ENCODE measurements around the gene NCBP1. TPM values are rescaled to one million over a fixed set of nuclear protein-coding genes. Genes with fewer than 3 reads are reported as not detected.
"Not testable (repeated sequence)": the region's sequence is repeated elsewhere in the genome, so short reads cannot be mapped to it uniquely, and the experiment has no call there.

NCBP1 gene
- total RNA-seq = 10 to 100 TPM; 40.7 to 50.8 TPM
- polyA plus RNA-seq = 10 to 100 TPM; 12.5 to 20.0 TPM

- peak within 1 kb of the TSS; percentile 80 to 87 for H3K4me3 ChIP-seq (ENCODE audit: low read length in 2 of 2)
- intact Hi-C loops (cut with micrococcal nuclease) = loop anchor here (1.0 to 5.0 kb wide), 8 partner anchors 64 to 1214 kb away; partner anchors contain the start of genes ANP32B, TRMO, XPA and ZNF367
These were observed at the start of gene NCBP1, which contains the start of gene TSTD2 for GRCh38 chr9:97632985-97633858. TSS of gene NCBP1 (plus strand) at chr9:97633821. CDS start at chr9:97633882, 61 bp downstream. TSS of gene TSTD2 (minus strand) at chr9:97633368. CDS start at chr9:97627562, 5,806 bp downstream.

GRCh38 chr9:97584778-97585177 lies 48.8 kb upstream of the NCBP1 start:
- DNase-seq; intact Hi-C loops (cut with micrococcal nuclease); H3K27me3 Mint-ChIP-seq; CTCF ChIA-PET (ENCODE audit: partially characterized antibody); H3K4me1 Mint-ChIP-seq; H3K4me3 Mint-ChIP-seq; H3K27me3 ChIP-seq (ENCODE audit: insufficient read depth, low read length); H3K27ac ChIP-seq (ENCODE audit: low read depth, low read length); H3K4me1 ChIP-seq (ENCODE audit: insufficient read depth, low read length); H3K9me3 ChIP-seq (ENCODE audit: control insufficient read depth in 1 of 2, low read length in 2 of 2); H3K36me3 ChIP-seq (ENCODE audit: insufficient read depth, low read length); POLR2A ChIA-PET (ENCODE audit: partially characterized antibody); H3K4me3 ChIP-seq (ENCODE audit: low read length in 2 of 2); H3K27ac Mint-ChIP-seq: not testable (repeated sequence)
- peaks cover 13 to 15% of the 10 kb centered on the region in 2 donors for H3K36me3 Mint-ChIP-seq
- peaks cover 0 to 14% (median 10%) of the 10 kb centered on the region in 8 donors for H3K9me3 Mint-ChIP-seq

More at GRCh38 chr9:97632985-97633858, at the start of gene NCBP1, which contains the start of gene TSTD2:
- no peaks in the 10 kb centered on the region for H3K27me3 ChIP-seq (ENCODE audit: insufficient read depth, low read length)
- Mint-ChIP-seq H3K36me3 (peaks cover 0 to 15% of the 10 kb centered on the region in 2 donors), H3K4me3 (peak within 1 kb of the TSS; percentile 96 to 100 (median 98)), H3K27me3 (no peaks in the 10 kb centered on the region), H3K9me3 (no peaks in the 10 kb centered on the region), H3K4me1 (peaks cover 37 to 65% (median 51%) of the 10 kb centered on the region in 4 donors), H3K27ac (peak within 1 kb of the TSS; percentile 96 to 100 (median 100))
- ChIA-PET CTCF (ENCODE audit: partially characterized antibody) (interaction anchor here (1.0 to 2.4 kb wide), 6 partner anchors 17 to 777 kb away, joined by 3 to 18 read pairs (median 6); no protein-coding TSS in a partner anchor), POLR2A (ENCODE audit: partially characterized antibody) (interaction anchor here (0.6 to 2.8 kb wide), 24 partner anchors 10 to 1757 kb away, joined by 3 to 49 read pairs (median 4); partner anchors contain the start of genes ANP32B, HABP4, PRXL2C and TBC1D2)
- H3K36me3 ChIP-seq (ENCODE audit: insufficient read depth, low read length) = no peaks in the 10 kb centered on the region
- peak within 1 kb of the TSS; percentile 92 for H3K27ac ChIP-seq (ENCODE audit: low read depth, low read length)
- DNase-seq = peak; percentile 96 to 97 (median 97)
- H3K4me1 ChIP-seq (ENCODE audit: insufficient read depth, low read length) = peaks cover 52% of the 10 kb centered on the region
- H3K9me3 ChIP-seq (ENCODE audit: control insufficient read depth in 1 of 2, low read length in 2 of 2) = no peaks in the 10 kb centered on the region

GRCh38 chr9:97586909-97587308 lies 46.7 kb upstream of the NCBP1 start:
- H3K36me3 Mint-ChIP-seq = peaks cover 10 to 15% of the 10 kb centered on the region in 2 donors
- CTCF ChIA-PET (ENCODE audit: partially characterized antibody); H3K4me3 ChIP-seq (ENCODE audit: low read length in 2 of 2); POLR2A ChIA-PET (ENCODE audit: partially characterized antibody); H3K27ac Mint-ChIP-seq; H3K4me1 ChIP-seq (ENCODE audit: insufficient read depth, low read length); H3K9me3 ChIP-seq (ENCODE audit: control insufficient read depth in 1 of 2, low read length in 2 of 2); H3K27me3 Mint-ChIP-seq; H3K4me3 Mint-ChIP-seq; H3K4me1 Mint-ChIP-seq; DNase-seq; H3K27me3 ChIP-seq (ENCODE audit: insufficient read depth, low read length); H3K36me3 ChIP-seq (ENCODE audit: insufficient read depth, low read length); H3K27ac ChIP-seq (ENCODE audit: low read depth, low read length); intact Hi-C loops (cut with micrococcal nuclease): not testable (repeated sequence)
- peaks cover 0 to 13% (median 9%) of the 10 kb centered on the region in 8 donors for H3K9me3 Mint-ChIP-seq

GRCh38 chr9:97591535-97591934 lies 42.1 kb upstream of the NCBP1 start:
- Histone ChIP-seq H3K4me1 (ENCODE audit: insufficient read depth, low read length) (no peaks in the 10 kb centered on the region), H3K27ac (ENCODE audit: low read depth, low read length) (no peak overlapping the region), H3K4me3 (ENCODE audit: low read length in 2 of 2) (no peak overlapping the region), H3K27me3 (ENCODE audit: insufficient read depth, low read length) (no peaks in the 10 kb centered on the region), H3K9me3 (ENCODE audit: control insufficient read depth in 1 of 2, low read length in 2 of 2) (no peaks in the 10 kb centered on the region), H3K36me3 (ENCODE audit: insufficient read depth, low read length) (no peaks in the 10 kb centered on the region)
- no peak overlapping the region for H3K27ac Mint-ChIP-seq
- peaks cover 0 to 1% of the 10 kb centered on the region in 2 donors for H3K27me3 Mint-ChIP-seq
- no peak overlapping the region for H3K4me3 Mint-ChIP-seq
- POLR2A ChIA-PET (ENCODE audit: partially characterized antibody) = no interaction called here
- CTCF ChIA-PET (ENCODE audit: partially characterized antibody) = no interaction called here
- intact Hi-C loops (cut with micrococcal nuclease) = no loop called here
- peaks cover 0 to 3% (median 1%) of the 10 kb centered on the region in 4 donors for H3K4me1 Mint-ChIP-seq
- H3K9me3 Mint-ChIP-seq = peaks cover 0 to 13% (median 7%) of the 10 kb centered on the region in 8 donors
- DNase-seq = no peak
- peaks cover 10 to 19% of the 10 kb centered on the region in 2 donors for H3K36me3 Mint-ChIP-seq

- H3K36me3 ChIP-seq (ENCODE audit: insufficient read depth, low read length) = no peaks in the 10 kb centered on the region
- H3K9me3 ChIP-seq (ENCODE audit: control insufficient read depth in 1 of 2, low read length in 2 of 2) = no peaks in the 10 kb centered on the region
- H3K9me3 Mint-ChIP-seq = peaks cover 0 to 9% (median 4%) of the 10 kb centered on the region in 8 donors
- no peak overlapping the region for H3K27ac Mint-ChIP-seq
- intact Hi-C loops (cut with micrococcal nuclease) = no loop called here
- ChIA-PET POLR2A (ENCODE audit: partially characterized antibody) (no interaction called here), CTCF (ENCODE audit: partially characterized antibody) (no interaction called here)
- no peaks in the 10 kb centered on the region for H3K27me3 ChIP-seq (ENCODE audit: insufficient read depth, low read length)
- H3K4me1 ChIP-seq (ENCODE audit: insufficient read depth, low read length) = no peaks in the 10 kb centered on the region
- DNase-seq = no peak
- no peak overlapping the region for H3K4me3 ChIP-seq (ENCODE audit: low read length in 2 of 2)
- peaks cover 6 to 15% of the 10 kb centered on the region in 2 donors for H3K36me3 Mint-ChIP-seq
- no peak overlapping the region for H3K27ac ChIP-seq (ENCODE audit: low read depth, low read length)
- H3K4me3 Mint-ChIP-seq = no peak overlapping the region
- peaks cover 0 to 3% (median 1%) of the 10 kb centered on the region in 4 donors for H3K4me1 Mint-ChIP-seq
- H3K27me3 Mint-ChIP-seq = peaks cover 0 to 1% of the 10 kb centered on the region in 2 donors
These were observed 41.5 kb upstream of the NCBP1 start for GRCh38 chr9:97592126-97592525.

GRCh38 chr9:97593960-97594359 lies 39.7 kb upstream of the NCBP1 start:
- Histone ChIP-seq H3K27ac (ENCODE audit: low read depth, low read length) (no peak overlapping the region), H3K36me3 (ENCODE audit: insufficient read depth, low read length) (no peaks in the 10 kb centered on the region), H3K4me3 (ENCODE audit: low read length in 2 of 2) (no peak overlapping the region), H3K9me3 (ENCODE audit: control insufficient read depth in 1 of 2, low read length in 2 of 2) (no peaks in the 10 kb centered on the region), H3K27me3 (ENCODE audit: insufficient read depth, low read length) (no peaks in the 10 kb centered on the region), H3K4me1 (ENCODE audit: insufficient read depth, low read length) (no peaks in the 10 kb centered on the region)
- POLR2A ChIA-PET (ENCODE audit: partially characterized antibody) = no interaction called here
- peaks cover 7 to 9% (median 8%) of the 10 kb centered on the region in 4 donors for H3K4me1 Mint-ChIP-seq
- CTCF ChIA-PET (ENCODE audit: partially characterized antibody) = interaction anchor here (1.6 kb wide), 1 partner anchor 737 kb away, joined by 6 read pairs; no protein-coding TSS in a partner anchor
- H3K9me3 Mint-ChIP-seq = no peaks in the 10 kb centered on the region
- peaks cover 2 to 7% of the 10 kb centered on the region in 2 donors for H3K36me3 Mint-ChIP-seq
- peaks cover 0 to 1% of the 10 kb centered on the region in 2 donors for H3K27me3 Mint-ChIP-seq
- no peak for DNase-seq
- intact Hi-C loops (cut with micrococcal nuclease) = no loop called here
- no peak overlapping the region for H3K27ac Mint-ChIP-seq
- H3K4me3 Mint-ChIP-seq = no peak overlapping the region

GRCh38 chr9:97594381-97594921 lies 39.2 kb upstream of the NCBP1 start:
- Histone ChIP-seq H3K9me3 (ENCODE audit: control insufficient read depth in 1 of 2, low read length in 2 of 2) (no peaks in the 10 kb centered on the region), H3K4me1 (ENCODE audit: insufficient read depth, low read length) (no peaks in the 10 kb centered on the region), H3K36me3 (ENCODE audit: insufficient read depth, low read length) (no peaks in the 10 kb centered on the region), H3K27me3 (ENCODE audit: insufficient read depth, low read length) (no peaks in the 10 kb centered on the region), H3K4me3 (ENCODE audit: low read length in 2 of 2) (no peak overlapping the region), H3K27ac (ENCODE audit: low read depth, low read length) (no peak overlapping the region)
- peaks cover 0 to 1% of the 10 kb centered on the region in 2 donors for H3K27me3 Mint-ChIP-seq
- DNase-seq = no peak
- H3K27ac Mint-ChIP-seq = no peak overlapping the region
- POLR2A ChIA-PET (ENCODE audit: partially characterized antibody) = no interaction called here
- CTCF ChIA-PET (ENCODE audit: partially characterized antibody) = interaction anchor here (1.6 kb wide), 1 partner anchor 737 kb away, joined by 6 read pairs; no protein-coding TSS in a partner anchor
- H3K9me3 Mint-ChIP-seq = no peaks in the 10 kb centered on the region
- H3K36me3 Mint-ChIP-seq = peaks cover 4 to 7% of the 10 kb centered on the region in 2 donors
- peaks cover 8 to 9% (median 8%) of the 10 kb centered on the region in 4 donors for H3K4me1 Mint-ChIP-seq
- H3K4me3 Mint-ChIP-seq = no peak overlapping the region
- intact Hi-C loops (cut with micrococcal nuclease) = no loop called here
